Transverse colon (tissue), 4 donors: ENCODE results near the gene IER2. TPM values are rescaled to one million over a fixed set of nuclear protein-coding genes. Genes with fewer than 3 reads are reported as not detected.

Experiments
- DNase-seq: peaks from one replicate; pipeline ENCODE4 v3.0.0-alpha.2; 2019
- H3K27ac ChIP-seq, 4 donors: fragments of 200-600 bp; sonication (generic); 2 replicates each; pipeline ENCODE4 v1.5.1; 2016 to 2018; ENCODE audit warnings: inconsistent platforms in 4 of 4
- H3K27me3 ChIP-seq: fragments of 200-600 bp; sonication (generic); 2 replicates; pipeline ENCODE4 v1.5.1; 2017; ENCODE audit warnings: inconsistent platforms
- H3K36me3 ChIP-seq, 4 donors: fragments of 200-600 bp; sonication (generic); 2 replicates each; pipeline ENCODE4 v1.5.1; 2017 to 2019; ENCODE audit warnings: inconsistent platforms in 4 of 4
- H3K4me1 ChIP-seq, 4 donors: fragments of 200-600 bp; sonication (generic); 2 replicates each; pipeline ENCODE4 v1.5.1; 2017 to 2020; ENCODE audit warnings: inconsistent platforms in 4 of 4
- H3K4me3 ChIP-seq, 4 donors: fragments of 200-600 bp; sonication (generic); 1 replicate in 1 of 4; 2 replicates in 3 of 4; pipeline versions ENCODE4 v1.5.1 to v1.6.1; 2017 to 2019; ENCODE audit warnings: inconsistent platforms in 4 of 4
- H3K9me3 ChIP-seq, 2 donors: fragments of 200-600 bp; sonication (generic); 2 replicates each; pipeline ENCODE4 v1.5.1; 2017 to 2019; ENCODE audit warnings: inconsistent platforms in 2 of 2
- CTCF ChIP-seq, 5 experiments: fragments of 200-600 bp in 3 of 5; fragments of 450-650 bp in 2 of 5; sonication (generic) in 3 of 5; IDR thresholded peaks; 1 replicate in 2 of 5; 2 replicates in 3 of 5; pipeline ENCODE4 v1.5.1; 2016 to 2017; ENCODE audit warnings: antibody characterized with exemption in 5 of 5, inconsistent platforms in 3 of 5, mild to moderate bottlenecking in 2 of 5, moderate library complexity in 1 of 5
- EP300 ChIP-seq: sonication (generic); formaldehyde crosslinking; IDR thresholded peaks from one replicate; pipeline ENCODE4 v1.6.1; 2017; ENCODE audit warnings: antibody characterized with exemption, low read depth
- POLR2A ChIP-seq: fragments of 450-650 bp; IDR thresholded peaks from one replicate; pipeline ENCODE4 v1.6.1; 2016; ENCODE audit warnings: antibody characterized with exemption, mild to moderate bottlenecking, moderate library complexity
- POLR2AphosphoS5 ChIP-seq, 3 donors: sonication (generic); formaldehyde crosslinking; IDR thresholded peaks; one replicate each; pipeline ENCODE4 v1.6.1; 2016; ENCODE audit warnings: antibody characterized with exemption in 3 of 3
- WGBS, 2 donors: methylation state at CpG; one replicate each; pipeline ENCODE4 v1.1.5; 2018; ENCODE audit warnings: low coverage in 1 of 2; 5-methylcytosine and 5-hydroxymethylcytosine counted together
- in situ Hi-C, 4 donors: fragments of 200-750 bp; cut with MboI; loops; one replicate each; pipeline versions ENCODE4 v1.15.0 to v1.15.1; 2017; ENCODE audit warnings: low sequenced_read_pairs in 3 of 4, low pct_ligation_motif_present in 1 of 4, low pct_unique_long_range_greater_than_20kb in 1 of 4
- intact Hi-C: fragments of 100-400 bp; cut with DNase I; formaldehyde crosslinking; loops from one replicate; pipeline ENCODE4 v1.15.1; 2023; ENCODE audit warnings: low total_unique reads
- total RNA-seq, 4 donors: library from RNA; depleted of rRNA; stranded (reverse); fragments of >200 nt; gene quantifications; one replicate each; pipeline ENCODE4 v1.1.0, GENCODE V29; 2016

The IER2 gene
- total RNA-seq, 4 donors from 2014 or later, result 184 to 503 (median 244) TPM

- no peaks in the 10 kb centered on the region for H3K27me3 ChIP-seq
- peaks cover 17 to 33% (median 26%) of the 10 kb centered on the region in 4 donors for H3K4me1 ChIP-seq
- H3K4me3 ChIP-seq, result peak overlapping the region in 3 of 4 donors; percentile 0 to 42 (median 5)
- DNase-seq, result peak; percentile 76
- 60% methylated on average over 33 of the region's 33 CpGs; no CpG with 5 or more reads in 1 of the 2 donors for WGBS, 2 donors
- H3K27ac ChIP-seq, result peak overlapping the region; percentile 78 to 93 (median 90)
- in situ Hi-C loops (loop anchor here in 1 of 4 donors (25.0 kb wide), 1 partner anchor 158 kb away; no protein-coding TSS in a partner anchor), intact Hi-C loops (no loop called here)
- no peaks in the 10 kb centered on the region for H3K9me3 ChIP-seq
- H3K36me3 ChIP-seq, result peaks cover 0 to 3% (median 0%) of the 10 kb centered on the region in 4 donors
- TF ChIP-seq POLR2A (no peak), CTCF (IDR thresholded peaks at IDR 0.05) (peak; percentile 55 to 68 (median 61)), POLR2AphosphoS5 (IDR thresholded peaks at IDR 0.05) (peak; percentile 60 to 76 (median 68))
These were observed 45.8 kb upstream of the IER2 start for GRCh38 chr19:13104360-13104847.

DNA sequence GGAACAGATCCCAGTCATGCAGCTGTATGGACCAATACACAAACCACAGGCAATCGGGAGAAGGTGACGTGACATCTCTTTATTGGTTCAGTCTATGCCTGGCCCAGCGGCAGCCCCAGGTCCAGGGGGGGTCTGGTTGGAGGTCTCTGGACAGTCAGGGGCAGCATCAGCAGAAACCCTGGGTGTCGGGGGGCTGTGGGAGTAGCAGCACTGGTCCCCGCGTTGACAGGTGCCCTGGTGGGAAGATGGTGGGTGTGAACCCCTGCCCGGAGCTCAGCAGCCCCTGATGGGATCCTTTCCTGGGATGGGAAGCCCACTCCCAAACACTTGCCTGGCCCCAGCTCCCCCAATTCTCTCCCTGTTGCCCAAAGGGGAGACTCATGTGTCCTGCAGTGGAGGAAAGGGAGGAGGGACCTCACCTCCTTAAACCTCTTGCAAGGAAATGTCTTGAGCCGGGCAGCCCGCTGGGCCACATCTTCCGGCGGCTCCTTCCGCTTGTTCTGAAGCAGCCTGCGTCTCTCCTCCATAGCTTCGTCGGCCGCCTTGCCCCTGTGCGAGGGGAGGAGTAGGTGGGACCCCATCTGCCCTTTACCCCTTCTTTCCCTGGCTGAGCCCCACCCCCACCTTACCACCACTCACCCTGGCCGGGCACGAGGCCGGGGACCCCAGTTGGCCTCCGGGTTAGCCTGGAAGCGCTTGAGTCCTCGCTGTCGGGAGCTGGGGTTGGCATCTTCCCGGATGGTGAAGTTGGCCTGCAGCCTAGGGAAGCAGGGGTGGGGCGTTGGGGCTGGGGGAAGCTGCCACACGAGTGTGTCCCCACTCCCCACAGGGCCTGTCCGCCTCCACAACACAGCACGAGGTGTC is 45.1 kb upstream of the IER2 start:
- H3K27me3 ChIP-seq, result no peaks in the 10 kb centered on the region
- peaks cover 0 to 3% (median 0%) of the 10 kb centered on the region in 4 donors for H3K36me3 ChIP-seq
- 58 to 72% methylated on average over 7 to 29 of the region's 29 CpGs for WGBS, 2 donors
- H3K27ac ChIP-seq, result peak overlapping the region; percentile 78 to 93 (median 90)
- peaks cover 16 to 27% (median 21%) of the 10 kb centered on the region in 4 donors for H3K4me1 ChIP-seq
- in situ Hi-C loops (loop anchor here in 1 of 4 donors (25.0 kb wide), 1 partner anchor 157 kb away; no protein-coding TSS in a partner anchor), intact Hi-C loops (no loop called here)
- TF ChIP-seq EP300, result no peak
- no peak for TF ChIP-seq POLR2AphosphoS5 (IDR thresholded peaks at IDR 0.05)
- no peak for TF ChIP-seq CTCF (IDR thresholded peaks at IDR 0.05)
- TF ChIP-seq POLR2A, result no peak
- no peaks in the 10 kb centered on the region for H3K9me3 ChIP-seq
- DNase-seq, result no peak
- peak overlapping the region in 3 of 4 donors; percentile 0 to 42 (median 5) for H3K4me3 ChIP-seq

- in situ Hi-C loops, result loop anchor here in 1 of 4 donors (25.0 kb wide), 1 partner anchor 153 kb away; no protein-coding TSS in a partner anchor
- Histone ChIP-seq H3K4me3 (no peak overlapping the region), H3K27ac (no peak overlapping the region), H3K36me3 (peaks cover 0 to 3% (median 0%) of the 10 kb centered on the region in 4 donors), H3K9me3 (no peaks in the 10 kb centered on the region), H3K4me1 (no peaks in the 10 kb centered on the region), H3K27me3 (no peaks in the 10 kb centered on the region)
- WGBS, 2 donors, result 87% methylated on average over 28 of the region's 30 CpGs; no CpG with 5 or more reads in 1 of the 2 donors
- DNase-seq, result no peak
- TF ChIP-seq POLR2AphosphoS5 (IDR thresholded peaks at IDR 0.05) (no peak), CTCF (IDR thresholded peaks at IDR 0.05) (no peak), POLR2A (no peak), EP300 (no peak)
- intact Hi-C loops, result no loop called here
These were observed 40.7 kb upstream of the IER2 start for GRCh38 chr19:13109361-13110098.
